HS-5 (cell line): Measurements from ENCODE around the gene FARP1.
"Not testable (repeated sequence)": the region's sequence is repeated elsewhere in the genome, so short reads cannot be mapped to it uniquely, and the experiment has no call there.

Experiments used
- DNase-seq: peaks from one replicate; pipeline ENCODE4 v3.0.0-alpha.2; 2012; ENCODE audit warnings: low read depth

Gene FARP1

DNA sequence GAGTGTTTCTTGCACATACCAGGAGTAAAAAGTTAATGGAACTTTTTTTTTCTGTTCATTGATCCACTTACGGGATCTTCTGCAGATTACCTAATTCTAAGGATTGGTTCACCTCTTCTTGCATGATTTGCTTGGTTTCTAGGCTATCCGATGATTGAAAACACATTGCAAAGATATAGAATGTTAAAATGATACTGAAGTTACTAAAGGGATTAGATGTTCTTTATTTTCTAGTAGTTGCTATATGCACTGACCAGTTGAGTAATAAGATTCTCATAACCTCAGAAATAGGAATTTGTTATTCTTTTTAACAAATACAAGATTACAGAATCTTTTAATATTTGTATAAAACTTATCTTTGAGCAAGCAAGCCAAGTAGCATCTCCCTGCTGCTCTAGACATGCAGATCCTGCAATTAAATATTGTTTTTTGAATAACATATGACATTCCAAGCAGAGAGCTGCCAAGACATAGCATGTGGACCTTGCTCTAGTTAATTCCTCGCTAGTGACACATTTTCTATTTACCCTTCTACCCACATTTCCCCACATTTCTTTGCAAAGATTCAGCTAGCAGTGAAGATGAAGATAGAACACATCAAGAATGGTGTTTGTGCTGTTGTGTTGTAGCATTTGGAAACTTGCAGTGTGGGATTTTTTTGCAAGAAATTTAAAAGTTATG is 85.9 kb downstream of the FARP1 start:
- no peak for DNase-seq

DNA sequence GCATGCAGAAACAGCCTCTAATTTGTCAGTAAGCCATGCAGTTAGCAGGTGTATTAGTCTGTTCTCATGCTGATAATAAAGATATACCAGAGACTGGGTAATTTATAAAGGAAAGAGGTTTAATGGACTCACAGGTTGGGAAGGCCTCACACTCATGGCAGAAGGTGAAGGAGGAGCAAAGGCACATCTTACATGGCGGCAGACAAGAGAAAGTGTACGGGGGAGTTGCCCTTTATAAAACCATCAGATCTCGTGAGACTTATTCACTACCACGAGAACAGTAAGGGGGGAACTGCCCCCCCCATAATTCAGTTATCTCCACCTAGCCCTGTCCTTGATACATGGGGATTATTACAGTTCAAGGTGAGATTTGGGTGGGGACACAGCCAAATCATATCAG is 87.9 kb downstream of the FARP1 start:
- DNase-seq = not testable (repeated sequence)

DNA sequence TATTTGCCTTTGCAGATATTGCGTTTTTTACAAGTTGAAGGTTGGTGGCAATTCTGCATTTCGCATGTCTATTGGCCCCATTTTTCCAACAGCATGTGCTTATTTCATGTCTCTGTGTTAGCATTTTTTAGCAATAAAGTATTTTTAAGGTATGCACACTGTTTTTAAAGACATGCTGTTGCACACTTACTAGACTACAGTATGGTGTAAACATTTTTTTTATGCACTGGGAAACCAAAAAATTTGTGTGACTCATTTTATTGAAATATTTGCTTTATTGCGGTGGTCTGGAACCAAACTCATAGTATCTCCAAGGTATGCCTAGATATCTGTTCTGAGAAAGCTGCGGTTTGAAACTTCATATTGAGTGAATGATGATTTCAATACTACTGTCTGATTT is 89.6 kb downstream of the FARP1 start:
- no peak for DNase-seq

DNA sequence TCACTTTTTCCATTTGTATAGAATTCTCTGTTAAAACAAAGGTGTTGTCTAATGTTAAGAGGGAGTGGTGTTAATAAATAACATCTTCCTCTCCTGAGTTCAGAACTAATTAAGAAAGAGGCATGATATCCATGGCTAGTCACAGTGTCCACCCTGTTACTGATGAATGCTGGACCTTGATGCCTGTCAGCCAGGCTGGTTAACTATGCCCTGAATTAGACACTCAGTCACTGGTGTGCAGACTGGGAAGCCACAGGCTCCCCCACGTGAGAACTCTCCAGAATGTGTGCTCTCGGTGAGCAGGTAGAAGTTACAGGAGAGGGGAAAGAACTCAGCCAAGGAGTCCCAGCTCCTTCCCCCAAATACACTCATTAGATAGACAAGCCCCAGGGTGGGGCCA is 90.2 kb downstream of the FARP1 start:
- DNase-seq = no peak

DNA sequence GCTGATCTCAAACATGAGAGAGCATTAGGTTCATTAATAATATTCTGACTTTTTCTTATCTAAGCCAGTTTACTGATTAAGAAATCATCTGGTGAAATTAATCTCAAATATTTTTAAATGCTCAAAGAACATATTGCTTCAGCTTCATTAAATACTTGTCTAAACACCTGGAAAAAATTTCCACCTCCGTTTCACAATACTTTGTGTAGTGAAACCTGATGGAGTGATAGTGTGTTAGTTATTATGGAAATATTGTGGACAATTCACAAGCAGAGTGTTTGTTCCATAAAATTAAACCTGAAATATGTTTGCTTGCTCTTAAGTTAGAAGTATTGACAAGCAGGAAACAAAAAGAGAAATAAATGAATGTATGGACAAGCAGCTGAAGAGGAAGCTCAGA is 91.5 kb downstream of the FARP1 start:
- DNase-seq = no peak

DNA sequence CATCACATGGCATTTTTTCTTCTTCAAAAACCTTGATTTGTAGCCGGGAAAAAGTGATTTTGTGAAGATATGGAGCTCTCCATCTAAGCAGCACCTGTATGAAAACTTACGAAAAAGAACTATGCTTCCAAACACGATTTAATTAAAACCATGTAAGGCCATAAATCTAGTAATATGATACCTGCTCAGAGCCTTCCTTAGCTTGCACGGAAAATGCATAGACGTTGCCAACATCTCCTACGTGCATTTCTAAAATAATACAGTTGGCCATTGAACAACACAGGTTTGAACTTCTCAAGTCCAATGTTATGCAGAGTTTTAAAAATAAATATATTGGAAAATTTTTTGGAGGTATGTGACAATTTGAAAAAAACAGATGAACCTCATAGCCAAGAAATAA is 93.3 kb downstream of the FARP1 start:
- no peak for DNase-seq

DNA sequence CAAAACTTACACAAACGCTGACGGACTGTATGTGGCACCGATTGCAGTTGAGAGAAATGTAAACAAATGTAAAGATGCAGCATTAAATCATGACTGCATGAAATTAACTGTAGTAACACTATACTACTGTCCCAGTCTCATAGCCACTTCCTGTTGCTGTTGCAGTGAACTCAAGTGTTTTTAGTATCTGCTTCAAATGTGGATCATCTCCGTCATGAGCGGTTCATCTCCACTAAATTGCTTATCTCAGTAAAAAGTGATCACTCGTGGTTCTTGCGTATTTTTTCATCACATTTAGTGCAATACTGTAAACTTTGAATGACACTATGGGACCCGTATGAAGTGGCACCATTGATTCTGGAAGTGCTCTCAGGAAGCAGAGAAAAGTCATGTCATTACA is 94.4 kb downstream of the FARP1 start:
- DNase-seq = no peak

DNA sequence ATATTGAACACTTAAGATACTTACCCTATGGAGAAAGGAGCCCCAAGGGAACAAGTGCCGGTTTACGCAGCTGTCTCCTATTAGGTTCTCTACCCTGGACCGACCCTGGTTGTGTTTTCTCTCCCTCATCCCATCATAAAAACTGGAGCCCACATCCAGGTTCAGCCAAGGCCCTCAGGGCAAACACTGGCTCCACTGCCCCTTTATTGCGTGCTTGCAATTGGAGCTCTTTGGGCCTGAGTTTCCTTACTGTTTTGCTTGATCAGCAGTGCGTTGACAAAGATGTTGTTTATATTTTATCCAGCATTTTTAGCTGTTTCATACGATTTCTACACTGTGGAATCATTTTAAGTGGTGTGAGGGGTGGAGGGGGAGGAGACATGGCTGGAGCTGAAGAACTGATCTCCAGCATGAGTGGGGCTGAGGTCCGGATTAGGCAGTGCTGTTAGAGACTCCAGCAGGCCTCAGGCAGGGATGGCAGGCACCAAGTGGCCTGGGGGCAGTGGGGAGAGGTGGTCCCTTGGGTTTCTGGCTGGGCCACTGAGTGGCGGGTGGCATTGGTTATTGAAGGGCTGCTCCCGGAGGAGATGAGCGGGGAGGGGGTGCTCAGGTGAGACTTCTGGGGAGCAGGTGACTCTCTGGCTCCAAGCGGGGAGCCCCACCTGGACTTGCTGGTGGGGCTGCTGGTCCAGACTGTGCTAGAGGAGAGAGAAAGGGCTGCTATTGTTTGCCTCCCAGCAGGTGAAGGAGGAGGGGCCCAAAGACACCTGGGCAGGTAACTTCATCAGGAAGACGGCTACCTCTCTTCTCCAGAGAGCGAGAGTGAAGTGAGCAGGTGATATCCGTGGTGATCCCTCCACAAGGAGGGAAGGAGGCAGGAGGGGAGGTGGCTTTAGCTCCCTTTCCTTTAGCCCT is 96.5 kb downstream of the FARP1 start:
- DNase-seq = no peak

DNA sequence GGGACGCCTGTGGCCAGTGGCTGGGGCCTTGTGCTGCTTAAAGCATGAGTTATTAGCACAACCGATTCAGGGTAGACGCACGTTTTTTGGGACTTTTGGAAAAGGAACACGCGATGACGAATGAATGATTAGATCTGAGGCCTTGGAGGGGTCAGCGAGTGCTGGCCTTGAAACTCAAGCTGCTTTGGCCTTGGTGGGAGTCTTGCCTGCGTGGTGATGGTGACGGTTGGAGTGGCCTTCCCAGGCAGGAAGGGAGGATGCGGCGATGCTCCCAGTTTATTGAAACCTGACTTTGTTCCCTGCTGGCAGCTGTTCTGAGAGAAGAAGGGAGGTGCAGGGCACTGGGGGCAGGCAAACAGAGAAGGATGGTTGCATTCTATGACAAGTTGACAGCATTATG is 97.2 kb downstream of the FARP1 start:
- no peak for DNase-seq

DNA sequence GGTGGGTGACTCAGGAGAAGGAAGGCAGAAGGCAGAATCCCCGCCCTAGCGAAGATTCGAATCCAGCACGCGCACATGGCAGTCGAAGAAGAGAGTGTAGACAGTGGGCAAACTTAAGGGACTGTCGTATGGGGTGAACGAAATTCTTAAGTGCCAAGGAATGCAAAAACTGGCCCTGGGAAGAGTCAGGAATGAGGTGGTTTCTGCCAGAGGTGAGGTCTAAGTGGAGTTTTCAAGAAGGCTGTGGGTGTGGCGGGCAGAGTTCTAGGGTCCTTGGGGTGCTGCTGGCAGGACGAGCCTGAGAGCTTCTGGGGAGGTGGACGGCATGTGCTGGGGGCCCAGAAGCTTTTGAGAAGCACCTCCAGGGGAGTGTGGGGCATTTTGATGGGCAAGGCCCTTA is 98.1 kb downstream of the FARP1 start:
- no peak for DNase-seq

DNA sequence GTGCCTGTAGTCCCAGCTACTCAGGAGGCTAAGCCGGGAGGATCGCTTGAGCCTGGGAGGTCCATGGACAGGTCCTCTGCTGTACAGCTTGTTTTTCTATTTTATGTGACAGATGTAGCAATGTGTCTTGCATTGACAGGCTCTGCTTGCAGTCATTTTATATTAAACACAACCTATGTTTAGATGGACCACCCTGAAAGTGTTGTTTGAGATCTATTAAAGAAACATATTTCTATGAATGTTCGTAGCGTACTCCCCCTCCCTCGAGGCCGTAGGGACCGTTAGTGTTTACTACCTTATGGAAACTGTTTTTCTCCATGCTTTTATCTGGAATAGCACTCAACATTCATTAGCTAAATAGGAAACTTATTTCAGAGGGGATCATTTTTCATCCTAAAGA is 99.1 kb downstream of the FARP1 start:
- DNase-seq = no peak

DNA sequence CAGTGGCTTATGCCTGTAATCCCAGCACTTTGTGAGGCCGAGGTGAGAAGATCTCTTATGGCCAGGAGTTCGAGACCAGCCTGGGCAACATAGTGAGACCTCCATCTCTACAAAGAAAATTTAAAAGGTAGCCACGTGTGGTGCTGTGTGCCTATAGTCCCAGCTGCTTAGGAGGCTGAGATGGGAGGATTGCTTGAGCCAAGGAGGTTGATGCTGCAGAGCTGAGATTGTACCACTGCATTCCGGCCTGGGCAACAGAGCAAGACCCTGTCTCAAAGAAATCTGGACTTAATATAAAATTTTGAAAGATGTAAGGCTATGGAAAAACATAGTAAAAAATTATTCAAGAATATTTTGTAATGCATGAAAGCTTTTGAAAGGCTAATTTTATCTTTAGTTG is 99.5 kb downstream of the FARP1 start:
- DNase-seq = no peak

DNA sequence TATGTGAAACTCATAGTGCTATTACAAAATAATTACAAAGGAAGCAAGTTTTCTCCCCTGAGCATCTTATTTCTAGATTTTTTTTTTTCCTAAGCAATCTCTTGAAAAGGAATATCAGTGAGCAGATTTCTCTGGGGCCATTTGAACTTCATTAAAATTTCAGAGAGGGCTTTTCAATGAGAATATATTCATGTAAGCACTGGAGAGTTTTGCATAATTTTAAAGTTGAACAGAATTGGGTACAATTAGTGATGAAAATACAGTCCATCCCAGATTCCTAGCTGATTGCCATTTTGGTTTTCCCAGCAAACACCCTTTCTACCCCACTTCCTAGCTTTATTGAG is 101.0 kb downstream of the FARP1 start:
- no peak for DNase-seq

DNA sequence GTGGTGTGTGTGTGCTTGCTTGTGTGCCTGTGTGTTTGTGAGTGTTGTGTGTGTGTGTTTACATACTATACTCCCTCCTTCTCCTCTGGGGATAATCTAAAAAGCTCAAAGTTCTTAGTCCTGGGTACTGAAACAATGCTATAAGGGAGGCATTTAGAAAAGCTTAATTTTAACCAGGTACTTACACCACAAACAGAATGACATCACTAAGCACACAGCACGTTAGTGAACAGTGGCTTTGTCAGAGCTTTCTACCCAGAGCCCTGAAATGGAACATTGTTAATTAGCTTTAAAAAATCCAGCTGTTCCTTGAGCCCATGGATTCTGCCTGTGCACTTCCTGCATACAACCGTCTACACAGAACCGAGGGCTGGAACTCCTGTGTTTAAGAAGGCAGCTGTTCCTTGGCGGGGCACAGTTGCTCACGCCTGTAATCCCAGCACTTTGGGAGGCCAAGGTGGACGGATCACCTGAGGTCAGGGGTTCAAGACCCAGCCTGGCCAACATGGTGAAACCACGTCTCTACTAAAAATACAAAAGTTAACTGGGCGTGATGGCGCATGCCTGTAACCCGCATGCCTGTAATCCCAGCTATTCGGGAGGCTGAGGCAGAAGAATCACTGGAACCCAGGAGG is 103.8 kb downstream of the FARP1 start:
- no peak for DNase-seq

DNA sequence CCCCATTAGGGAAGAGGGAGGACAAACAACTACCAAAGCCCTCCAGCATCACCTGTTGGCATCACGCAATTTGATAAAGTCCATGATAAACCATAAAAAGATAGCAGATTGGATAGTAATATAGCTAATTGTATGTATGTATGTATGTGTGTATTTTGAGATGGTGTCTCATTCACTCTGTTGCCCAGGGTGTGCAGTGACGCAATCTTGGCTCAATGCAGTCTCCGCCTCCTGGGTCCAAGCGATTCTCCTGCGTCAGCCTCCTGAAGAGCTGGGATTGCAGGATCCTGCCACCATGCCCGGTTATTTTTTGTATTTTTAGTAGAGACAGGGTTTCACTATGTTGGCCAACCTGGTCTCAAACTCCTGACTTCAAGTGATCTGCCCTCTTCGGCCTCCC is 108.8 kb downstream of the FARP1 start:
- no peak for DNase-seq

DNA sequence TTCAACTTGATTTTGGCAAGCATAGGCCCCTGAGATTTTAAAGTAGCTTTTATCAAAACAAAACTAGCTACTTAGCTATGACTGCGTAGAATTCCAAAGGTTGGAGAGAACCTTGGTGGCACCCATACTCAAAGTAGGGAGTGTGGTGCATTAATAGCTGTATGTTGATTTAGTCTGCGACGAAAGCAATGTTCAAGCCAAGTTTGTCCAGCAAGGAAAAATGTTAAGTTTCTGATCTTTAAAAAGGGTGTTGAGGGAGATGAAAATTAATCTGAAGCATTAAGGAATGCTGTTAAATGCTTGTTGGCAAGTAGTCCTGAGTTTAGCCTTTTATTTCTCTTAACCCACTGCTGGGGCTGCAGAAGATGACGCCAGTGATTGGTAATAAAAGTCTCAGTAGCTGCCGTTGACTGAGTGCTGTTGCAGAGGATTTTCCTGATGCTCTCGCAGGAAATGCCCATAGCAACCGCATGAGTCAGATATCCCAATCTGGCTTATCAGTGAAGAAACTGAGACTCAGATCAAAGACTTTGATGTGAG is 110.1 kb downstream of the FARP1 start:
- no peak for DNase-seq

DNA sequence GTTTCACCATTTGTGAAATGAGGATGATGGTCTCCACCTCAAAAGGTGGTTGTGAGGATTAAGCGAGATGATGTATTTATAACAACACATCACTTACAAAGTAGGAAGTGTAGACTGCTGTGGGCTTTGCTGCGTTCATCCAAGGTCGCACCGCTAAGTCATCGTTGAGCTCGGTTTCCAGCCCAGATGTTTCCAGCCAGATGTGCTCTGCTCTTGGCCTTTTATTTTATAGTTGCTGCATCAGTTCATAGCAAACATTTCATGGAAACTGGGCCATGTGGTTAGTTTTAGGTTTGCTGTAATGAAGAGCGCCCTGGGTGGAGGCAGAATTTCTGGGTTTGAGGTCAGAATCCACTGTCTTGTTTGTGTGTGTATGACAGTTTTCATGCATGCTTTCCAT is 110.6 kb downstream of the FARP1 start:
- no peak for DNase-seq

DNA sequence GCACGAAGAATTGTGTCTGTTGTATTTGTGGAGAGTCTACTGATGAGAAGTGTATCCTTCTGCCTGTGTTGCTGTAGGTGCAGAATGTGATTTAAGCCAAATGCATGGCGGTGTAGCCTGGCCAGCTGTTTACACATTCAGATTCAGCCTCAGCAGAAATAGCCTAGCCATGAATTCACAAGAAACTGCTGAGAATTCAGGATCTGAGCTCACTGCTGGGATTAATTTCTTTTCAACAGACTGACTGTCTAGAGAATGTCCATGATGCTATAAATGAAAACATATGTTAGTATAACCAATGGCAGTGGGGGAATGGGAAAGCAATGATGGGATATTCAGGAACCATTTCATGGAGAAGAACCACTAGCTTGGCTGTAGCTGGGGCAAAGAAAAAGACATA is 111.6 kb downstream of the FARP1 start:
- DNase-seq = no peak

DNA sequence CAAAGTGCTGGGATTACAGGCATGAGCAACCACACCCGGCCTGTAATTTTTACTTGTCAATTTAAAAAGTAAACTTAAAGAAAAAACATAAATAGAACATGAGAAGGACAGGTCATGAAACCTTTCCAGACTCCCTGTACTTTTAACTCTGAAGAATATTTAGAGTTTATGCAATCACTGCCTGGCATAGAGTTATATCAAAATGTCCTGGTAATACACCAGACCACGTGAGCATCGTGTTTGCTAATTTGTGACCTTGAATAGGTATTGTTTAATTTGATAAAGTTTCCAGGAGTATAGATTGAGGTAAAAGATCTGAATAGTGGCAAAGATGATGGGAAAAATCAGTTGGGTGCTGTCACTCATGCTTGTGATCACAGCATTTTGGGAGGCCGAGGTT is 115.3 kb downstream of the FARP1 start:
- no peak for DNase-seq

DNA sequence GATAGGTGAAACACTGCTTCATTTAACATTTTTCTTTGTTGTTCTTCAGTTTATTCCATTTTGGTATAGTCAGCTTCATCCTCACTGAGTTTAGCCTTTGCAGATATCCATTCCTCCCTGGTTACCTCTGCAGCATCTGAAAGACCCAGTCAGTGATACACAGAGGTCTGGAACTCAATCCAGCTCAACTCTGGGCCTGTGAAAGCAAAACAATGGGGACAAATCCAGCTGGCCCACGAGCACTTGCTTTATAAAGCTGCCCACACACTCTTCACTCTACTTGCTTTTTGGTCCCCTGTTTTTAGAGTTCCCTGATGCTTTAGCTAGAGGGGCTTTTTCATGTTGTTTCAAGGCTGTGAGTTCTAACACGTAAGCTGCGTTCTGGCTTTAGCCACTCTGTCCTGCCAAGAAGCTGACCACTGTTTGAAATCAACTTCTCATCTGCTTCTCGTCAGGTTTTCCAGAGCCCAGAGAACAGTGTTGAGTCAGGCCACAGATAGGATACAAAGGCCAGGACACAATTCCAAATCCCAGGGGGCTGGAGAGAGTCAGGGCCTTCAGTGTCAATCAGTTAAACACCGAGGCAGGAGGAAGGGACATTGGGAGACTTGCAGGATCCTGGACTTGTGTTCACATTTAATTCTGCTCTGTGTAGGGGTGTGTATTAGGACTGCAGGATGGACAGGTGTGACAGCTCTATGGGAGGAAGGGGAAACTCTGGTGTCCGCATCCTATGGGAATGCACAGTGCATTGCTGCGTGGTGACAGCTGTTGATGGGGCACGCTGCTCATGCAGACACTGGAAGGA is 117.7 kb downstream of the FARP1 start:
- no peak for DNase-seq

DNA sequence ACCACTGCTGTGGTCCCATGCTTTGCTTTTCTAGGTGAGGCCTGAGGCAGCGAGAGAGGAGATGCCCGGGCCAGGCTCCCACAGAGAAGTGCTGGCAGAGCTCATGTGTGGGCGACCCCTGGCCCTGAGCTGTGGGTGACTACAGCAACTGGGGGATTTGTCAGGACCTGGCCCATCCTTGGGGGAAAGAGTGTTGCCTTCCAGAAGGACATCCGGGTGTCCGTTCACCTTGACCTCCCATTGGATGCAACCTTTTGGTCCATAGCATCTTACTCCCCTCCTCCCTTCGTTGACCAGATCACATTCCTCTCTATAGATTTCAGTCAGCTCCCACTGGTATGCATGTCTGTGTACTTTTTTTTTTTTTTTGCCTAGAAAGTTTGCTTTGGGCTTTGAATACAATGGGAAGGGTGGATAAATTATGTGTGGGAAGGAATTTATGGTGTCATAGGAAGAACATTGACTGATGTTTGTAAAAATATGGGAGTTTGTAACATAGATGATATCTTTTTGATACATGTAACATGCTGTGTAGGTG is 118.3 kb downstream of the FARP1 start:
- DNase-seq = no peak

DNA sequence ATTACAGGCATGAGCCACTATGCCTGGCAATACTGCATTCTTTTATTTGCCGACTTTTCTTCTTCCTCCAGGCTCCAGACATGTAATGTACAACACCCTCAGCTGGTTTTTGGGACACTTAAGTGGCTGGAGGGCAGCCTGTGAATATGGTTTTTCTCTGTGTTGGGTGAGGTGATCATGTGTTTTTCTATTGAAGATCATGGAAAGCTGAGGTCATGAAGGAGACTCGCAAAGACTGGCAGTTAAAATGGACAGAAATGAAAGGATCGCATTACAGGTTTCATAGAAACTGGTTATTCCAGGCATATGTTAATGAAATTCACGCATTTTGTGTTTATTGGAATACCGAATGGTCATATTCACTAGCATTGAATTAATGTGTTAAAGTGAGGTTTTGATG is 119.4 kb downstream of the FARP1 start:
- DNase-seq = no peak
